Uterus (tissue), 2 donors: ENCODE measurements around the gene TMX4.

Experiments used
- CTCF ChIP-seq, 4 experiments: fragments of 200-600 bp in 2 of 4; fragments of 450-650 bp in 2 of 4; sonication (generic) in 2 of 4; IDR thresholded peaks; one replicate each; pipeline ENCODE4 v1.5.1; 2016 to 2019; ENCODE audit warnings: antibody characterized with exemption in 4 of 4, mild to moderate bottlenecking in 2 of 4, moderate library complexity in 1 of 4
- POLR2A ChIP-seq, 2 donors: fragments of 450-650 bp; IDR thresholded peaks; one replicate each; pipeline ENCODE4 v1.6.1; 2016; ENCODE audit warnings: antibody characterized with exemption in 2 of 2, mild to moderate bottlenecking in 1 of 2, moderate library complexity in 1 of 2

- TF ChIP-seq CTCF (IDR thresholded peaks at IDR 0.05) (no peak), POLR2A (IDR thresholded peaks at IDR 0.05) (no peak)
These were observed 86.2 kb downstream of the TMX4 start for GRCh38 chr20:7933346-7933745.
